ENCODE results near the gene FAM78A.

Gene FAM78A, protein sequence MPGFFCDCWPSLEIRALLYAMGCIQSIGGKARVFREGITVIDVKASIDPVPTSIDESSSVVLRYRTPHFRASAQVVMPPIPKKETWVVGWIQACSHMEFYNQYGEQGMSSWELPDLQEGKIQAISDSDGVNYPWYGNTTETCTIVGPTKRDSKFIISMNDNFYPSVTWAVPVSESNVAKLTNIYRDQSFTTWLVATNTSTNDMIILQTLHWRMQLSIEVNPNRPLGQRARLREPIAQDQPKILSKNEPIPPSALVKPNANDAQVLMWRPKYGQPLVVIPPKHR

DNA sequence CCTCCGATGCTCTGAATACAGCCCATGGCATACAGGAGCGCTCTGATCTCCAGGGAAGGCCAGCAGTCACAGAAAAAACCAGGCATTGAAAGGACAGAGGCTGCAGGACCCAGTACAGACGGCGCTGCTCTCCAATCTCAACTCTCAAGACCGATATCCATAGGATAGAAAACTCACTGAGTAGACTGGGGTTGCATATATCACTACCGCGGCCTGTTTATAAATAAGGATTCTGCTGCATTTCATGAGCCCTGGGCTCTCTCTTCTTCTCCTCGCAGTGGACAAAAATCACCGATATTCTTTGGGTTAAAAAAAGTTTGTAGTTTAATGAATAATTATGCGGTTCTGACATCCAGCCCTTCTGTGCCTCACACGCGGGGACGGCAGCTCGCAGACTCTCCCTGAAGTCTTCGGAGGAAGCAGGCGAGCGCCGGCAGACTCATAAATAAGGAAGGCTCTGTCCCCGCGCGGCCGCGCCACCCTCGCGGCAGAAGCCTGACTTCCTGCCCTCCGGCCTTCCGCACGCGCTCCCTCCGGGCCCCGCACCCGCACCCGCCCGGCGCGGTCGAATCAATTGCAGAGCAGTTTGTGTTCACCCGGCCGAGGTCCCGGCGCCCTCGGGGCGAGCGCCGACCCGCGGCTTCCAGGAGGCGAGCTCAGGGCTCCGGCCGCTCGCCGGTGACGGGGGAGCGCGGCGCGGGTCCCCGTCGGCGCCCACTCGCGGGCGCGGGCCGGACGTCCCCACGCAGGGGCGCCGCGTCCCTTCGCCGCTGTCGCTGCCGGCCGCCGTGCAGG is at the start of gene FAM78A:
TSS of gene FAM78A (minus strand) at position 417 of the 795 bp plus-strand sequence. CDS start at position 86, 331 bp downstream.
- DNase-seq (ENCODE audit: low spot score) = no peak

DNA sequence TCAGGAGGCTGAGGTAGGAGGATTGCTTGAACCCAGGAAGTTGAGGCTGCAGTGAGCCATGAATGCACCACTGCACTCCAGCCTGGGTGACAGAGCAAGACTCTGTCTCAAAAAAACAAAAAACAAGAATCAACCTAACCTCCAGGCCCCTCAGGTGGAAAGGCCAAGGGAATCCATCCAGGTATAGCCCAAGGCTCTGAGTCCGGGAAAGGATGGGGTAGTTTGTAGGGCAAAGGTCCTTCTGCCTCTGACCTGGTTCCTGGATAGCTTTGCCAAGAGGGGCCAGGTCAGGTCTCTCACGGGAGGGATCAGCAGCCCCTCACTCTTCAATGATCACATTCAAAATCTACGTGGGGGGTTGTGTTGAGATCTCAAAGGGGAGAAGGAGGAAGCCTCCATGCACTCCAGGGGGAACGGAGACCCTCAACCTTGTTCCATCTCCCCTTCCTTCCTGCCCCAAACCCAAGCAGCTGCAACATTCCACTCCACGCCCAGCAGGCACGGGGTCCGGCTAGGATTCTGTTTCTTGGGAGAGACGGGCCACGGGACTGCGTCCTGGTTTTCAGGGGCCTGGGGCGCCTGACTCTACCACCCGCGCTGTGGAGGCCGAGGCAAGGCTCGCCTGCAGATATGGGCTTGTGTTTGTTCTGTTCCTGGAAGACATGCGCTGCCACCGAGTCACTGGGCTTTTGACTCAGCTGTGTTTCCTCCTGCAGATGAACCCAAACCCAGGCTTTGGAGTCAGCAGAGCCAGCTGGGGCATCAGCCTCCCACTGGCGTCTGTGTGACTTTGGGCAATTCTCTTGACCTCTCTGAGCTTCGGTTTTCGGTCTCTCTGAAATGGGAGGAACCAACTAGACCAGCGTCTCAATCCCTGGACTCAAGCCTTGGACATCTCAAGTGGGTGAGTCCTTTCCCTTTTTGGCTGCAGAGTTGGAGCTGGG is 48.7 kb upstream of the FAM78A start:
- no peak for DNase-seq (ENCODE audit: low spot score)

DNA sequence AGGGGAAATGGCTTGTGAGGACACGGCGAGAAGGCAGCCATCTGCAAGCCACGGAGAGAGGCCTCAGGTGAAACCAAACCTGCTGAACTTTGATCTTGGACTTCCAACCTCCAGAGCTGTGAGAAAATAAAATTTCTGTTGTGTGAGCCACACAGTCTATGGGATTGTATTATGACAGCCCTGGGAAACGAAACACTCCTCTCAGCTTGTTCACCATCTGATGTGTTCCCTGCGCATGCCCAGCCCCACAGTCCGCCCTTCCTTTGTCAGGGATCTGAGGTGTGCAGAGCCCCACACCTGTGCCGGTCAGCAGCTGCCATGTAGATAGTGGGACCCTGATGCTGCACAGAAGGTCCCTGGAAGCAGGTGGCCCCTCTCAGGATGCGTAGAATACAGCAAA is 47.3 kb upstream of the FAM78A start:
- DNase-seq (ENCODE audit: low spot score) = no peak

DNA sequence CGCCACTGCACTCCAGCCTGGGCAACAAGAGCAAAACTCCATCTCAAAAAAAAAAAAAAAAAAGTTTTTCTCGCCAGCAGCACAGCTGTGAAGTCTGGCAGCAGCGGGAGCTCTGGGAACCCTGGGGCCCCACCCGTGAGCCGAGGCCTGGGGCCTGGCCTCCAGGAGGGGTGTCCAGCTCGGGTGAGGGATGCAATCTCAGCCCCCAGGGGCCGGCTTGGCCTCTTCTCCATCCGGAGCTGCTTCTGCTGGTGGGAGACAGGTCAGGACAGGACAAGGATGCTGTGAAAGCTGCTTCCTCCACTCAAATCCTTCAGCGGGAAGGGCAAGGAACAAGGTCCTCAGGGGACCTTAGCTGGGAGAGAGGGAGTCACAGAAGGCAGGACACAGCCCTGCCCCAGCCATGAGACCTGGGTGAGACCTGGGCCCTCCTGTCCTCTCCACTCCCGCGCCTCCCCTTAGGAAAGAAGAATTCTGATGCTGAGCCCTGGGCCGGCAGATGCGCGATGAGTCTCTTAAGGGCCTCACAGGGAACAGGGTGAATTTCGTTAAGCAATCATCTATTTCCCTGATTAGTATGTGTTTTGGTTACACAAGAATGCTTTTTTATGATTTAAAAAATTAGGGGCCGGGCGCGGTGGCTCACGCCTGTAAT is 43.8 kb upstream of the FAM78A start:
- no peak for DNase-seq (ENCODE audit: low spot score)

DNA sequence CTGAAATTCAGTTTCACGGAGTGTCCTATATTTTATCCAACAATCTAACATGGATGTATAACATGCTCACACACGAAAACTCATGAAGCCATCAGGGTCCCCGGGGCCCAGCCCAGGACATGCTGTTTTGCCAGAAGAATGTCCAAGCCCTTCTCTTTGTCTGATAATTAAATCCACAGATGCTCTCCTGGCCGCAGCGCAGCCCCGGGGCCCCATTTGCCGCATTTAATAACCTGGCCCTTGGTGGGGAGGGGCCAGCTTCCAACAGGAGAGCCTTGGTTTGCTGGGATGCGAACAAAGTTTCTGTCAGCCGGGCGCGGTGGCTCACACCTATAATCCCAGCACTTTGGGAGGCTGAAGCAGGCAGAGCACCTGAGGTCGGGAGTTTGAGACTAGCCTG is 43.2 kb upstream of the FAM78A start:
- DNase-seq (ENCODE audit: low spot score) = no peak

DNA sequence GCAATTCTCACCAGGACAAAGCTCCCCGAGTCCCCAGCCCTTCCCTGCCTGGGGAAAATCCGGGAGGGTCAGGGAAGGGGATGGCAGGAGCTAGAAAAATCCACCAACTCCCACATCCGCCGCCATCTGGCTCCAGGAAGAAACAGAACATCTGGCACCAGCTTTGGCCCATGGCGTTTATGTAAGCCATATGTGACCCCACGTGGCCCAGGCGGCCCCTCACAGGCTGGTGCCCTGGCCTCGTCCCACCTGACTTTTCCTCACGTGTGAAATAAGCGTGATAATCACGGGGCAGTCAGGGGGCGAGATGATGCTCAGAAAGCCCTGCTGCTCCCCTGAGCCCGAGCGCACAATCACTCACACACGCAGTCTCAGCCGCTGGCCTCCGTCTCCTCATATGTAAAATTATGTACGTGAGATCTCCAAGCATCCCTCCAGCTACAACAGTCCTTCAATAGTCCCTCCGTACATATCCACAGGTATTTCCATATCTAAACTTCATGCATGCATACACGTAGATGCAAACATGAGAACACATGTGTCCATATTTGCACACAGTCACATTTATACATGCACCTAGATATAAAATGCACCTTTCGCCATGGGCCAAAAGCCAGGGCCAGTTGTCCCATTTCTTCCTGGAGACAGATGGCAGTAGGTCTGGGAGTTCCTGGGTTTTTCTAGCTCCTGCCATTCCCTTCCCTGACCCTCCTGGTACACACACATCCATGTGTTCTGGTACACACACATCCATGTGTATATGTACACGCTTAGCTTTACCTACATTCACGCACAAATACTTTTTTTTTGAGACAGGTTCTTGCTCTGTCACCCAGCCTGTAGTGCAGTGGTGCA is 42.1 kb upstream of the FAM78A start:
- no peak for DNase-seq (ENCODE audit: low spot score)

DNA sequence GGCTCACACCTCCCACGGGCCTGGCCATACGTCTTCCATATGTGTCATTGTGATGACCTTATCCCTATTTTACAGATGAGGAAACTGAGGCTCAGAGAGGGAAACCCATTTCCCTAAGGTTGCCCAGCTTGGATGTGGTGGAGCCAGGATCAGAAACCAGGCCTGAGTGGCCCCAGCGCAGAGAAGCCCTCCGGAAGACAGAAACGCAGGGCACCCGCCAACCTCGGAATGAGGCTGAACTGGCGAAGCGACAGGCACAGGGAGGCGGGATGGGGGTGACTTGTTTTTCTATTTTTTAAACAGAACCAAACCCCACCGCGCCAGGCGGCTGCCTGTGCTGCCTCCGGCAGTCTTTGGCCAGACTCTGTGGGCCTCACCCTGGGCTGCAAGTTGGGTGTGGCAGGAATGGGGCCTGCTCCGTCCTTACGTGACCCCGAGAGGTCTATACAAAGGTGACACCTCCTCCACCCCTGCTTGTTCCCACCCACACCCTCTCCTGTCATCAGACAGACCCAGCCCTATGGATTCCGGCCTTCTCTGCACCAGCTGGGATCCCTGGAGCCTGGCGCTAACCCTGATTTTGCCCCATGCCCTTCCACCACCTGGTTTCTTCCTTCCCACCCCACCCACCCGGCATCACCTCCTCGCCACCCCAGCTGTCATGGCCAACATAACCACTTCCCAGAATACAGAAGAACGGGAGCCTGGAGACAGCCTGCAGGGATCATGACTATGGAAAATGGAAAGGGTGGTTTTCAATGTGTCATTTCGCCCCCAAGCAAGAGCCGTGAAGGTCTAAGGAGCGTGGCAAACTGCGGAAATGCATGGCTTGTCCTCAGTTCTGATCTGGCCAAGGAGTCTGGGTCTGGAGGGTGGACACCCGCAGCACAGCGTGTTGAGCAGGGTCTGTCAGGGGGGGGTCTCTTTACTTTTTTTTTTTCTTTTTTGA is 36.8 kb upstream of the FAM78A start:
- no peak for DNase-seq (ENCODE audit: low spot score)

DNA sequence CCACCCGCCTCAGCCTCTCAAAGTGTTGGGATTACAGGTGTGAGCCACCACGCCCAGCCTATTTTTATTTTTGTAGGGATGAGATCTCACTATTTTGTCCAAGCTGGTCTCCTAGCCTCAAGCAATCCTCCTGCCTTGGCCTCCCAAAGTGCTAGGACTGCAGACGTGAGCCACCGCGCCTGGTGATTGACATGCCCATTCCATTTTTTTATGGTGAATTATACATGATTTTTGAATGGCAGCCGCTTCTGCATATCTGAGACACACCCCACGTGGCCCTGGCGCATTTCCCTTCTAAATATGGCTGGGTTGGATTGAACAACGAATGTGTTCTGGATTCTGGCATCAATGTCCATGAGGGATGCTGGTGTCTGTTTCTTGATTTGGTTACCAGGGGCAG is 35.9 kb upstream of the FAM78A start:
- no peak for DNase-seq (ENCODE audit: low spot score)

DNA sequence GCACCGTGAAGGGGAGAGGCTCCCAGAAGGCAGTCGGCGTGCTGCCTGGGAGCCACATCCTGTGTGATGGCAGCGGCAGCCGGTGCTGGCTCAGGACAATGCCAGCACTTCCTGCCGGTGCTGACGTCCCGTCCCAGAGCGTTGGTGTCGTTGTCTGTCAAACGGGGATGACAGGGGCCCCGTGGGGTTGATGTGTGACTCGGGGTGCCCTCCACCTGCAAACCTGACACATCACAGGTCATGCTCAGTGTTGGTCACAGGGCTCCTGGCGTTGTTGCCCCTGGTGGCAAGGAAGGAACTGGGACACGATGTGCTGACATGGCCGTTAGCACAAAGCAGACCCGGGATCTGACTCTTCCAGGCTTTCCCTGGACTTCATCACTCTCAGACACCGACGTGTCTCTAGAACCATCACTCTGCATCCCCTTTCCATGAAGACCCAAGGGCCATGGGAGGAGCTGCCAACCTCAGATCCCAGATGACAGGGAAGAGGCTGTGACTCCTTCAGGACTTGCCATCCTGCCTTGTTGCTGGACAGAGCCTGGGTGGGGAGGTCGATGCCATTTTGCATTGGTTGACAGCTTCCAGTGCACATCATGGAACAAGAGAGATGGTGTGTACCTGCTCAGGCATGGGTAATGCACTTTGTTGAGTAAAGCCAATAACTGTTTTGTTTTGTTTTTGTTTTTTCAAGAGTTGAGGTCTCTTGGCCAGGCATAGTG is 34.7 kb upstream of the FAM78A start:
- DNase-seq (ENCODE audit: low spot score) = no peak

DNA sequence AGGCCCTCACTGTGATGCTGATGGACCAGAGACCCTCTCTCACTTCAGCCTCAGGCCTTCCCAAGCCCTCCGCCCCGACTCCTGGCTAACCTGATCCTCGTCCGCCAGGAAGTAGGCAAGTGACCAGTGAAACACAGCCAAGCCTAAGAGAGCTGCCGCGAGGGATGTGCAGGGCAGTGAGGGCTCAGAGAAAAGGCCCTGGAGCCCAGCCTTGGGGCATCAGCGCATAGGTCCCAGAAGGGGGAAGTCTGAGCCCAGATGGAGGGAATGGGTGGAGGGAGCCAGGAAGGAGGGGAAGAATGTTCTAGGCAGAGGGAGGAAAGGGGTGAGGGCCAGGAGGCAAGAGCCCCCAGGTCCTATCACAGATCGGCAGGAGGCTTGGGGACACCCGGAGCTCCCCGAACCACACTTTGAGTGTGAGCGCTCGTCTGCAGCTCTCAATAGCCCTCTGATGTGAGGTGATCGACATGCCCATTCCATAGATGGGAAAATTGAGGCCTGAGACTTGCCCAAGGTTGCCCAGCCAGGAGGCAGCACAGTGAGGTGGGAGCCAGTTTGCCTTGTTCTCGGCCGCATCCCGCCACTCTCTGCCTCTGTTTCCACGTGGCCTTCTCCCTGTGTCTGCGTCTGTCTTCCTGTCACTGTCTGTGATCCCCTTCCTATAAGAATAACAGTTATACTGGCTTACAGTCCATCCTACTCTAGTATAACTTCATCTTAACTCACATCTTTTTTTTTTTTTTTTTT is 33.4 kb upstream of the FAM78A start:
- DNase-seq (ENCODE audit: low spot score) = no peak

DNA sequence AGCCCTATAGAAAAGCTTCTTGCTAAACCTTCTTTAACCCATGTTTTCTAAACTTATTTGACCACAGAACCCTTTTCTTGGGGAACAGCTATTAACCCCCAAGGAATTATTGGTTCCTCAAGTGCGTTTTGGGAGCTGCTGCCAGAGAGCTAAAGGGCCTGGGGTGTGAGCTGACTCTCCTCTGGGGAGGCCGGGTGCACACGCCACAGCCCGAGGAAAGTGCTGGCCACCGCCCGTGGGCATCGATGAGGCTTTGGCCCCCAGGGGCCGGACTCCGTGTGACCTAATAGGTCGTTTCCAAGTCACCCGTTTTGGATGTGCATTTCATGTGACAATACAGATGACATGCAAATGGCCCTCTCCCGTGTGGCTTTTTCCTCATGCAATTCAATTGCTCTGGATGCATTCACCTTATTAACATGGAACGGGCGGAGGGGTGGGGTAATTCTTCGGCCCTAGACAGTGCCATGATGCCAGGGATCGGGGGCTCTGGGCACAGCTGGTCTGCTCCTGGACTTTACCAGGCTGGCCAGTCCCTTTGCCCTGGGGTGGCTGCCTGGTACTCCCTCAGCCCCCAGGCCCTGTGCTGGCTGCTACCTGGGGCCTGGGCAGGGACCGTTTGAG is 32.7 kb upstream of the FAM78A start:
- DNase-seq (ENCODE audit: low spot score) = no peak

DNA sequence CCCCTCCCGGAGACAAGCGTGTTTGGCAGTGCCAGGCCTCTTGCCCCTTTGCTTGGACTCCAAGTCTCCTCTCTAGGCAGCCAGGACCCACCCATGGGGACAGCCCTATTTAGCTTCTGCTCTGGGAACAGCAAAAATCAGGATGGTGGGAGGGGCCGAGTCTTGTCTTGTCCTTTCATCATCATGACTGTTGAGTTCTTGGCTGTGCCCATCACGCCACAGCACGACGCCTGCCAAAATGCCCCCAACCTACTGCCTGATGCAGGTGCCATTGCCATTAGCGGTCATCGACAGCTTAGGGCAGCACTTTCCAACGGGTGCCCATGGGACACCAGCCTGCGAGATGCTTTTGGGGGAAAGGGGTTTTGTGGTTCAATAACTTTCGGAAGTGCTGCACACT is 32.1 kb upstream of the FAM78A start:
- no peak for DNase-seq (ENCODE audit: low spot score)

DNA sequence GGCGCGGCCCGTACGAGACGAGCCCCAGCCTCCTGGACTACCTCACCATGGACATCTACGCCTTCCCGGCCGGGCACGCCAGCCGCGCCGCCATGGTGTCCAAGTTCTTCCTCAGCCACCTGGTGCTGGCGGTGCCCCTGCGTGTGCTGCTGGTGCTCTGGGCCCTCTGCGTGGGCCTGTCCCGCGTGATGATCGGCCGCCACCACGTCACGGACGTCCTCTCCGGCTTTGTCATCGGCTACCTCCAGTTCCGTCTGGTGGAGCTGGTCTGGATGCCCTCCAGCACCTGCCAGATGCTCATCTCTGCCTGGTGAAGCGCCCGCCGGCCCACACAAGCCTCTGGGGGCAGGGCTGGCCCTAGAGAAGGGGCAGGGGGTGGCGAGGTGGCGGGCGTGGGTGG is 31.7 kb upstream of the FAM78A start:
- no peak for DNase-seq (ENCODE audit: low spot score)

DNA sequence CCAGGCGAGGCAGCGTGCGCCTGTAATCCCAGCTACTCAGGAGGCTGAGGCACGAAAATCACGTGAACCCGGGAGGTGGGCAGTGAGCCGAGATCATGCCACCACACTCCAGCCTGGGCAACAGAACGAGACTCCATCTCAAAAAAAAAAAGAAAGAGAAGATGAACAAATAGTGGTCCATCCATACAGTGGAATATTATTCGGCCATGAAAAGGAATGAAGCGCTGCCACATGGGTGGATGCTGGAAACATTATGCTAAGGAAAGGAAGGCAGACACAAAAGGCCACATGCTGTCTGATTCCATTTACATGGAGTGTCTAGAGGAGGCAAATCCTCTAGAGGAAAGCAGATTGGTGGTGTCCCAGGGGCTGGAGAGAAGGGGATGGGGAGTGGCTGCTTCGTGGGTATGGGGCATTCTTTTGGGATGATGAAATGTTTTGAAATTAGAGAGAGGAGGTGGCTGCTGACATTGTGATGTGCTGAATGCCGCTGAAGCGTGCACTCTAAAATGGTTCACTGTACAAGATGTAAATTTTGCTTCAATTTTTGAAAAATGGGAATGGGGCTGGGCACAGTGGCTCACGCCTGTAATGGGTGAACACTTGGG is 30.2 kb upstream of the FAM78A start:
- DNase-seq (ENCODE audit: low spot score) = no peak

DNA sequence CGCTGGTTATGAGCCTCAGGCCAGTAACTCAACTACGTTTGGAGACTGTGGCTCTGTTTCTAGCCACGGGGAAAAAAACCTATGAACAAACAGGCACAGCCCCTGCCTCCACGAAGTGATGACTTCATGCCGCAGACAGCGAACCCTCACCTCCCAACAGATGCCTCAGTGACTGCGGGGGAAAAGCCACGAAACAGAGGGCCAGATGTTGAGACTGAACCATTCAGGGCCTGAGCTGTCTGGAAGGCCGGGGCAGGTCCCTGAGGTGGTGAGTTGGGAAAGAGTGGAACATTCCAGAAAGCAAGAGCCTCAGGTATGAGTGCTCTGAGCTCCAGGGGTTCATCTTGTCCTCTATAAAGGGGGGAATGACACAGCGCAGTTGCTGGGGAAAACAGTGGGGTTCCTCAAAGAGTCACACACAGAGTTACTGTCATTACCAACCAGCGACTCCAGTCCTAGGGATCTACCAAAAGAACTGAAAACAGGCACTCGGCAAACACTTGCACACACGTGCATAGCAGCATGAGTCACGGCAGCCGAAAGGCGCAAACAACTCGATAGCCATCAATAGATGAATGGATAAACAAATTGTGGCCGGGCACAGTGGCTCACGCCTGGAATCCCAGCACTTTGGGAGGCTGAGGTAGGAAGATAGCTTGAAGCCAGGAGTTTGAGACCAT is 28.5 kb upstream of the FAM78A start:
- no peak for DNase-seq (ENCODE audit: low spot score)

DNA sequence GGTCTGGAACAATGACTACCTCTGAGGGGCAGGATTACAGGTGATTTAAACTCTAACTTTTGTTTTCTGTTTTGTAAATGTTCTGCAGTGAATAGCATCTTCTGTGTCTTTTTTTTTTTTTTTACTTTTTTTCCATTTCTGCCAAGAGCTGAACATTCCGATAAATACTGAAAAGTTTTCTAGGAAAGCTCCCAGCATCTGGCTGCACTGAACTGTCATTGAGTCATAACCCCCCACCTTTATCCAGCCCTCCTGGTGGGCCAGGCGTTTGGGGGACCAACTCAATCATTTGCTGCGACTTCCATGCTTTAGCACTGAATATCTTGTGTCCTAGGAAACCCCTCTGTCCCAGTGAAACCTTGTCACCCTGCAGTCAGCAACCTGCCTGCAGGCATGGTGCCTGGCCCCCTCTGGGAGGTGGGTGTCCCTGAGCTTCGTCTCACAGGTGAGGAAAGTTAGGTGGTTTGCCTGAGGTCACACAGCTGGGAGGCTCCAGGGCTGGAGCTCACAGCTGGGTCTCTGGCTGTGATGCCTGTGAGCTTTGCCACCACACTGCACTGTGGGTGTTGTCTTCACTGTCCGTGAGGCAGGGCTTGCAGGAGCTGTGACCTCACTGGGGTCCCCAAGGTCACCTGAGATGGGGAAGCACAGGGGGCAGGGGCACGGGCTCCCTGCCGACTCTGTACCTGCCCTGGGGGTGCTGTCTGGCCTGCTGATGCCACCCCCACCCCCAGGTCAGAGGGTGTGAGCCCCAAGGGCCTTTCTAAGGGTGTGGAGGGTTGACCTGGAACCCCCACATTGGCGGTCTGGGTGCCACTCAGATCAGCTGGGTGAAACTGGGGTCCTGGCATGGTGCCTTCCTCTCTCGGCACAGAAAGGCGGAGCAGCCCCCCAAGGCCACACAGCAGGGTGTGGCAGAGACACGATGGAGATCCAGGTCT is 27.3 kb upstream of the FAM78A start:
- DNase-seq (ENCODE audit: low spot score) = no peak
